Measurements from ENCODE around the gene RGR.

DNA sequence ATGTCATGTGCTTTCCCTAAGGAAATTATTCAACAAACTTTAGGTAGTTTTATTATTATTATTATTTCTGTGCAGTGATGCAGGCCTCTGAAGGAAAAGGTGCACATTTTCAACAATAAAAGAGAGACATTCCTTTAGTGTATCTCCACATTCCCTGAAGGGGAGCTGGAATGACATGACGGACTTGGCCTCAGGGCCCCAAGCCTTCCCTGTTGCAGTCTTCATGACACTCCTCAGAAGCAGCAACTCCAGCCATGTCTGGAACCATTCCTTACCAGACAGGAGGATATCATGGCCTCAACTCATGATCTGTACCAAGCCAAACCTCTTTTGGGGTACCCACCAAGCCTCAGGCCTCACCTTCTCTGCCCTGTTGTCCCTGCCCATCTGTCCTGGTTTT, 48.3 kb downstream of the RGR start:
- no peak for TF ChIP-seq EZH2 (IDR thresholded peaks at IDR 0.05; ENCODE audit: low read length)
- TF ChIP-seq, protein P1, sequence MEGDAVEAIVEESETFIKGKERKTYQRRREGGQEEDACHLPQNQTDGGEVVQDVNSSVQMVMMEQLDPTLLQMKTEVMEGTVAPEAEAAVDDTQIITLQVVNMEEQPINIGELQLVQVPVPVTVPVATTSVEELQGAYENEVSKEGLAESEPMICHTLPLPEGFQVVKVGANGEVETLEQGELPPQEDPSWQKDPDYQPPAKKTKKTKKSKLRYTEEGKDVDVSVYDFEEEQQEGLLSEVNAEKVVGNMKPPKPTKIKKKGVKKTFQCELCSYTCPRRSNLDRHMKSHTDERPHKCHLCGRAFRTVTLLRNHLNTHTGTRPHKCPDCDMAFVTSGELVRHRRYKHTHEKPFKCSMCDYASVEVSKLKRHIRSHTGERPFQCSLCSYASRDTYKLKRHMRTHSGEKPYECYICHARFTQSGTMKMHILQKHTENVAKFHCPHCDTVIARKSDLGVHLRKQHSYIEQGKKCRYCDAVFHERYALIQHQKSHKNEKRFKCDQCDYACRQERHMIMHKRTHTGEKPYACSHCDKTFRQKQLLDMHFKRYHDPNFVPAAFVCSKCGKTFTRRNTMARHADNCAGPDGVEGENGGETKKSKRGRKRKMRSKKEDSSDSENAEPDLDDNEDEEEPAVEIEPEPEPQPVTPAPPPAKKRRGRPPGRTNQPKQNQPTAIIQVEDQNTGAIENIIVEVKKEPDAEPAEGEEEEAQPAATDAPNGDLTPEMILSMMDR (optimal IDR thresholded peaks at IDR 0.05 in 1 of 3, IDR thresholded peaks at IDR 0.05 in 1 of 3, conservative IDR thresholded peaks at IDR 0.05 in 1 of 3; ENCODE audit: extremely low read depth in 1 of 3, insufficient read depth in 2 of 3, low read length in 3 of 3), result no peak

Measured in keratinocyte (primary cell).